ENCODE results near the gene ARRDC1.

ARRDC1 gene

GRCh38 chr9:137643921-137644320 lies 38.4 kb downstream of the ARRDC1 start:
- H3K4me3 ChIP-seq (ENCODE audit: low read depth, low read length), result no peak overlapping the region
- H3K36me3 ChIP-seq (ENCODE audit: control insufficient read depth in 2 of 2, insufficient read depth in 1 of 2, low read length in 2 of 2), result peaks cover 0 to 18% of the 10 kb centered on the region in 2 experiments; a peak in 2 of 3 replicates
- H3K27ac ChIP-seq (ENCODE audit: extremely low read depth, low read depth, low read length), result no peak overlapping the region
- ChIA-PET CTCF (interaction anchor here (0.9 kb wide), 1 partner anchor 12 kb away, joined by 3 read pairs; no protein-coding TSS in a partner anchor), POLR2A (no interaction called here)
- H3K9me3 ChIP-seq (ENCODE audit: control insufficient read depth, insufficient read depth, low read depth, low read length), result no peaks in the 10 kb centered on the region
- peak; percentile 16; the same call in 1 of the 2 replicates for TF ChIP-seq PRDM4 (tag by site-specific recombination; IDR thresholded peaks at IDR 0.05)
- no peak for TF ChIP-seq ZBTB26 (tag by site-specific recombination; optimal IDR thresholded peaks at IDR 0.05)
- 0 out of 2 replicates have a peak, but pooled peaks cover 4% of the 10 kb centered on the region for H3K4me1 ChIP-seq (ENCODE audit: control insufficient read depth, insufficient read depth, low read length)

- H3K4me3 ChIP-seq (ENCODE audit: low read depth, low read length), result no peak overlapping the region
- TF ChIP-seq PRDM6 (tag by site-specific recombination; IDR thresholded peaks at IDR 0.05), result peak; percentile 90
- TF ChIP-seq OSR2 (tag by site-specific recombination; IDR thresholded peaks at IDR 0.05), result 0 out of 2 replicates have a peak, but pooled peaks have one; percentile 26
- TF ChIP-seq KLF1 (tag by site-specific recombination; IDR thresholded peaks at IDR 0.05), result no peak
- H3K4me1 ChIP-seq (ENCODE audit: control insufficient read depth, insufficient read depth, low read length), result 0 out of 2 replicates have a peak, but pooled peaks cover 4% of the 10 kb centered on the region
- POLR2A ChIA-PET, result no interaction called here
- peaks cover 0 to 18% of the 10 kb centered on the region in 2 experiments; a peak in 2 of 3 replicates for H3K36me3 ChIP-seq (ENCODE audit: control insufficient read depth in 2 of 2, insufficient read depth in 1 of 2, low read length in 2 of 2)
- no peak overlapping the region for H3K27ac ChIP-seq (ENCODE audit: extremely low read depth, low read depth, low read length)
- no peaks in the 10 kb centered on the region for H3K9me3 ChIP-seq (ENCODE audit: control insufficient read depth, insufficient read depth, low read depth, low read length)
- CTCF ChIA-PET, result interaction anchor here (0.6 to 0.7 kb wide), 2 partner anchors 11 to 26 kb away, joined by 3 read pairs; no protein-coding TSS in a partner anchor
These were observed 39.7 kb downstream of the ARRDC1 start for GRCh38 chr9:137645211-137645610.

GRCh38 chr9:137646341-137646740 lies 40.9 kb downstream of the ARRDC1 start:
- Histone ChIP-seq H3K9me3 (ENCODE audit: control insufficient read depth, insufficient read depth, low read depth, low read length) (no peaks in the 10 kb centered on the region), H3K4me3 (ENCODE audit: low read depth, low read length) (no peak overlapping the region), H3K27ac (ENCODE audit: extremely low read depth, low read depth, low read length) (no peak overlapping the region), H3K4me1 (ENCODE audit: control insufficient read depth, insufficient read depth, low read length) (0 out of 2 replicates have a peak, but pooled peaks cover 4% of the 10 kb centered on the region), H3K36me3 (ENCODE audit: control insufficient read depth in 2 of 2, insufficient read depth in 1 of 2, low read length in 2 of 2) (peaks cover 6 to 10% of the 10 kb centered on the region in 2 experiments)
- POLR2A ChIA-PET, result interaction anchor here (0.5 kb wide), 1 partner anchor 11 kb away, joined by 3 read pairs; no protein-coding TSS in a partner anchor
- CTCF ChIA-PET, result interaction anchor here (0.9 kb wide), 1 partner anchor 315 kb away, joined by 3 read pairs; no protein-coding TSS in a partner anchor
- TF ChIP-seq ZBTB11 (tag by site-specific recombination; conservative IDR thresholded peaks at IDR 0.05; ENCODE audit: low read depth) (no peak), AEBP2 (tag by site-specific recombination; IDR thresholded peaks at IDR 0.05; ENCODE audit: borderline replicate concordance) (no peak), KLF10 (tag by site-specific recombination; IDR thresholded peaks at IDR 0.05) (no peak), ZNF416 (tag by site-specific recombination; IDR thresholded peaks at IDR 0.05) (no peak), ZNF433 (tag by site-specific recombination; IDR thresholded peaks at IDR 0.05; ENCODE audit: low read depth) (no peak), HOXC10 (CRISPR knock-in tag; IDR thresholded peaks at IDR 0.05) (no peak), ZNF140 (tag by site-specific recombination; IDR thresholded peaks at IDR 0.05) (no peak), SP3 (tag by site-specific recombination; IDR thresholded peaks at IDR 0.05) (no peak), ZNF132 (tag by site-specific recombination; IDR thresholded peaks at IDR 0.05; ENCODE audit: borderline replicate concordance) (no peak), ZNF354C (tag by site-specific recombination; IDR thresholded peaks at IDR 0.05; ENCODE audit: borderline replicate concordance, low read depth) (no peak), ZFP3 (tag by site-specific recombination; IDR thresholded peaks at IDR 0.05; ENCODE audit: low read depth) (no peak), ZFP41 (tag by site-specific recombination; IDR thresholded peaks at IDR 0.05; ENCODE audit: borderline replicate concordance) (no peak), ZSCAN30 (tag by site-specific recombination; IDR thresholded peaks at IDR 0.05) (no peak), GLIS1 (tag by site-specific recombination; IDR thresholded peaks at IDR 0.05) (no peak), ZNF23 (tag by site-specific recombination; IDR thresholded peaks at IDR 0.05; ENCODE audit: borderline replicate concordance) (no peak)
